NT2/D1 (cell line): Measurements from ENCODE around the gene MYH9.
A peak's percentile ranks its signal among the peaks of the same experiment; 100 is the strongest.
"Not testable (repeated sequence)": the region's sequence is repeated elsewhere in the genome, so short reads cannot be mapped to it uniquely, and the experiment has no call there.

Experiments used
- DNase-seq: peaks from one replicate; pipeline ENCODE4 v3.0.0-alpha.2; 2011; ENCODE audit warnings: low read depth, low spot score
- H3K27me3 ChIP-seq: 2 replicates; pipeline ENCODE4 v1.6.0; 2011; ENCODE audit warnings: mild to moderate bottlenecking; ENCODE audit not compliant: insufficient read length, insufficient read depth
- H3K36me3 ChIP-seq: 2 replicates; pipeline ENCODE4 v1.6.1; 2011; ENCODE audit warnings: mild to moderate bottlenecking, low read length, mixed read lengths; ENCODE audit not compliant: insufficient read depth, insufficient read length
- H3K4me1 ChIP-seq: 2 replicates; pipeline ENCODE4 v1.5.1; 2011; ENCODE audit not compliant: insufficient read depth, insufficient read length
- H3K4me3 ChIP-seq: 2 replicates; pipeline ENCODE4 v1.5.1; 2011; ENCODE audit warnings: low read depth; ENCODE audit not compliant: insufficient read length
- H3K9ac ChIP-seq: 2 replicates; pipeline ENCODE4 v1.6.0; 2011; ENCODE audit warnings: low read depth; ENCODE audit not compliant: insufficient read length
- H3K9me3 ChIP-seq: 2 replicates; pipeline ENCODE4 v1.5.1; 2011; ENCODE audit warnings: mild to moderate bottlenecking, low read length; ENCODE audit not compliant: insufficient read depth
- SUZ12 ChIP-seq: IDR thresholded peaks from 2 replicates; pipeline ENCODE4 v1.6.1; 2011; ENCODE audit not compliant: insufficient read length, insufficient read depth; ENCODE audit errors: extremely low read depth
- YY1 ChIP-seq: IDR thresholded peaks from 2 replicates; pipeline ENCODE4 v1.6.1; 2011; ENCODE audit not compliant: insufficient read length, insufficient read depth
- ZNF274 ChIP-seq: IDR thresholded peaks from 2 replicates; pipeline ENCODE4 v1.6.1; 2011; ENCODE audit warnings: mild to moderate bottlenecking, low read depth, low read length

The MYH9 gene

GRCh38 chr22:36419177-36419911, 31.6 kb upstream of the MYH9 start:
- peaks cover 6% of the 10 kb centered on the region for H3K36me3 ChIP-seq
- no peaks in the 10 kb centered on the region for H3K27me3 ChIP-seq
- no peak overlapping the region for H3K4me3 ChIP-seq
- peak overlapping the region; percentile 56 for H3K9ac ChIP-seq
- no peaks in the 10 kb centered on the region for H3K9me3 ChIP-seq
- peaks cover 4% of the 10 kb centered on the region for H3K4me1 ChIP-seq
- DNase-seq = no peak
- TF ChIP-seq YY1 (no peak), SUZ12 (no peak), ZNF274 (no peak)

- DNase-seq = no peak
- no peak overlapping the region for H3K4me3 ChIP-seq
- no peaks in the 10 kb centered on the region for H3K36me3 ChIP-seq
- no peak overlapping the region for H3K9ac ChIP-seq
- H3K4me1 ChIP-seq = peaks cover 6% of the 10 kb centered on the region
- H3K27me3 ChIP-seq = no peaks in the 10 kb centered on the region
- no peaks in the 10 kb centered on the region for H3K9me3 ChIP-seq
- no peak for TF ChIP-seq ZNF274
- no peak for TF ChIP-seq SUZ12
- TF ChIP-seq YY1 = no peak
These were observed 29.5 kb upstream of the MYH9 start for GRCh38 chr22:36417281-36417686.

- TF ChIP-seq ZNF274 (no peak), YY1 (no peak), SUZ12 (no peak)
- Histone ChIP-seq H3K9ac (no peak overlapping the region), H3K9me3 (no peaks in the 10 kb centered on the region), H3K4me1 (peaks cover 6% of the 10 kb centered on the region), H3K36me3 (no peaks in the 10 kb centered on the region), H3K27me3 (no peaks in the 10 kb centered on the region), H3K4me3 (no peak overlapping the region)
- no peak for DNase-seq
These were observed 27.8 kb upstream of the MYH9 start for GRCh38 chr22:36415415-36416168.

- H3K4me3 ChIP-seq = no peak overlapping the region
- H3K36me3 ChIP-seq = no peaks in the 10 kb centered on the region
- no peak overlapping the region for H3K9ac ChIP-seq
- H3K27me3 ChIP-seq = no peaks in the 10 kb centered on the region
- H3K4me1 ChIP-seq = peaks cover 6% of the 10 kb centered on the region
- no peaks in the 10 kb centered on the region for H3K9me3 ChIP-seq
- TF ChIP-seq YY1 (no peak), SUZ12 (no peak), ZNF274 (no peak)
- no peak for DNase-seq
These were observed 25.4 kb upstream of the MYH9 start for GRCh38 chr22:36413022-36413775.

GRCh38 chr22:36411589-36412258, 24.0 kb upstream of the MYH9 start:
- DNase-seq = no peak
- Histone ChIP-seq H3K4me3 (no peak overlapping the region), H3K36me3 (no peaks in the 10 kb centered on the region), H3K9me3 (no peaks in the 10 kb centered on the region), H3K27me3 (no peaks in the 10 kb centered on the region), H3K9ac (no peak overlapping the region), H3K4me1 (peaks cover 6% of the 10 kb centered on the region)
- TF ChIP-seq SUZ12 (no peak), YY1 (no peak), ZNF274 (no peak)

- Histone ChIP-seq H3K27me3 (no peaks in the 10 kb centered on the region), H3K36me3 (no peaks in the 10 kb centered on the region), H3K9ac (peak overlapping the region; percentile 84), H3K9me3 (no peaks in the 10 kb centered on the region), H3K4me1 (peaks cover 6% of the 10 kb centered on the region), H3K4me3 (peak overlapping the region; percentile 56)
- DNase-seq = peak; percentile 92
- TF ChIP-seq ZNF274 (no peak), YY1 (no peak)
These were observed 22.4 kb upstream of the MYH9 start for GRCh38 chr22:36409911-36410756.

GRCh38 chr22:36409554-36409910, 21.8 kb upstream of the MYH9 start:
- H3K27me3 ChIP-seq = not testable (repeated sequence)
- H3K4me3 ChIP-seq = peak overlapping the region; percentile 25

More at GRCh38 chr22:36409554-36409910, 21.8 kb upstream of the MYH9 start:
- H3K36me3 ChIP-seq, H3K4me1 ChIP-seq, H3K9me3 ChIP-seq, DNase-seq: not testable (repeated sequence)
- peak overlapping the region; percentile 57 for H3K9ac ChIP-seq
